Measurements from ENCODE around the gene C1QTNF6. TPM values are rescaled to one million over a fixed set of nuclear protein-coding genes. Genes with fewer than 3 reads are reported as not detected.

The C1QTNF6 gene
- polyA plus RNA-seq, 2 donors: 1.3 to 4.9 TPM

DNA sequence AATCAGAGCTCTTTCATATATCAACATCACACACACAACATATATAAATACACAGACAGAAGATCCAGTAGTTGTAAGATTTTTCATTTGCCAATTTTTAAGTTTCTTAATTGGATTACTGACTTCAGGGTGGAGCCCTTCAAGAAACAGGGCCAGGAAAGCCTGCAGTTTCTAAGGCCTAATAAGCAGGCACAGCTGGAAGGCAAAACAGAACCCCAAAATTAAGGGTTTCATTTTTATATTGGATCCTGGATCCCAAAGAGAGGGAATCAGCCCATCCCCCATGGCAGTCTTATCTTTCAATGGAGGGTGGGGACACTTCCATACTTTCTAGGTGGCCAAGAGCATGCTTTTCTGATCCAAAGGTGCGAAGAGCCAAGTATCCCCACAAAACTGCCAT, 4.7 kb upstream of the C1QTNF6 start:
- H3K27ac ChIP-seq (ENCODE audit: low read depth in 2 of 2, low read length in 1 of 2): no peak overlapping the region
- peaks cover 15 to 22% of the 10 kb centered on the region in 2 donors for H3K4me1 ChIP-seq (ENCODE audit: control insufficient read depth in 2 of 2, insufficient read depth in 2 of 2, low read length in 1 of 2)
- no peaks in the 10 kb centered on the region for H3K27me3 ChIP-seq (ENCODE audit: control insufficient read depth in 1 of 2, insufficient read depth in 2 of 2, low read length in 2 of 2)
- no peaks in the 10 kb centered on the region for H3K36me3 ChIP-seq (ENCODE audit: control insufficient read depth in 2 of 2, insufficient read depth in 2 of 2, low read length in 1 of 2)
- no peaks in the 10 kb centered on the region for H3K9me3 ChIP-seq (ENCODE audit: control insufficient read depth in 2 of 2, insufficient read depth in 1 of 2, low read depth in 1 of 2, low read length in 1 of 2)
- 98 to 100% methylated on average over 1 of the region's 1 CpG for WGBS, 2 donors
- H3K4me3 ChIP-seq (ENCODE audit: low read depth in 1 of 2, low read length in 2 of 2): no peak overlapping the region

DNA sequence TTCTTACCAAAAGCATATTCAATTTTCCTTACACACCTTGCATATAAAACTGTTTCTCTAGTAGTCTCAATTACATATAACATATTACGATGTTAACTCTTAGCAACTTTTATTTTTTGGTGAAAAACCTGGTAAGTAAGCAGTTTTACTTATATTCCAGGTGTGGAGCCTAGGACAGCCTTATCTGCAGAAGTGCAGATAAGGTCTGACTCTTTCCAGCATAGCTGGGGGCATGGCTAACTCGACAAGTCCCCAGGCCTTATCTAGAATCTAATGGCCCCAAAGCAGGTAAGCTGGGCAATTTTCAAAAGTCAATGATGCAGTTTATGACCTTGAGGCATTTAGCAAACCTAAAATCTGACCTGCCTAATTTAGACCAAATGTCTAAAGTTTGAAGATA, 4.2 kb upstream of the C1QTNF6 start:
- Histone ChIP-seq H3K27me3 (ENCODE audit: control insufficient read depth in 1 of 2, insufficient read depth in 2 of 2, low read length in 2 of 2) (no peaks in the 10 kb centered on the region), H3K36me3 (ENCODE audit: control insufficient read depth in 2 of 2, insufficient read depth in 2 of 2, low read length in 1 of 2) (no peaks in the 10 kb centered on the region), H3K4me1 (ENCODE audit: control insufficient read depth in 2 of 2, insufficient read depth in 2 of 2, low read length in 1 of 2) (peaks cover 11 to 20% of the 10 kb centered on the region in 2 donors), H3K4me3 (ENCODE audit: low read depth in 1 of 2, low read length in 2 of 2) (no peak overlapping the region), H3K27ac (ENCODE audit: low read depth in 2 of 2, low read length in 1 of 2) (no peak overlapping the region), H3K9me3 (ENCODE audit: control insufficient read depth in 2 of 2, insufficient read depth in 1 of 2, low read depth in 1 of 2, low read length in 1 of 2) (no peaks in the 10 kb centered on the region)
- WGBS, 2 donors: 73 to 94% methylated on average over 2 of the region's 2 CpGs

DNA sequence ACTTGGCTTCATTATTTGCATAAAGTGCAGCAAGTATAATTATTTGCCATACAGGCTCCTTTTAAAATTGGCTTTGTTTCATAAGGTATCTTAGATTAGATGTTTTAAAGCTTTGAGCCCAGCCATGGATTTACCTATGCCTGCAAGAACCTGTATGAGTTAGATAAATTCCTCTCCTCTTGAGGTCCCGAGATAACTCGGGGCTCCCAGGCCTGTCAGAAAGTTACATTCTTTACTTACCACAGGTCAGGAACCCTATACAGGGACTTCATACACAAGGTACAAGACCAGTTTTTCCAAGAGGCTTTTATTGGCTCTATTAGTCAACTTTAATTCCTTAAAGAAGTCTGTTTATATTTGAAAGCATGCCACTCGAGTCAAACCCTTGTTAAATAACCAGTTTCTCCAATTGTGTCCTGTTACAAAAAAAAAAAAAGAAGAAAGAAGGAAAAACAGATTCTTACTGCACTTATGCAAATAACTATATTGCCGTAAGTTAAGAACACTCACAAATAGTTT, 2.3 kb upstream of the C1QTNF6 start:
- no peaks in the 10 kb centered on the region for H3K27me3 ChIP-seq (ENCODE audit: control insufficient read depth in 1 of 2, insufficient read depth in 2 of 2, low read length in 2 of 2)
- H3K9me3 ChIP-seq (ENCODE audit: control insufficient read depth in 2 of 2, insufficient read depth in 1 of 2, low read depth in 1 of 2, low read length in 1 of 2): no peaks in the 10 kb centered on the region
- WGBS, 2 donors: 49 to 52% methylated on average over 4 of the region's 4 CpGs
- no peaks in the 10 kb centered on the region for H3K36me3 ChIP-seq (ENCODE audit: control insufficient read depth in 2 of 2, insufficient read depth in 2 of 2, low read length in 1 of 2)
- H3K27ac ChIP-seq (ENCODE audit: low read depth in 2 of 2, low read length in 1 of 2): no peak overlapping the region
- peaks cover 8 to 12% of the 10 kb centered on the region in 2 donors for H3K4me1 ChIP-seq (ENCODE audit: control insufficient read depth in 2 of 2, insufficient read depth in 2 of 2, low read length in 1 of 2)
- H3K4me3 ChIP-seq (ENCODE audit: low read depth in 1 of 2, low read length in 2 of 2): no peak overlapping the region

DNA sequence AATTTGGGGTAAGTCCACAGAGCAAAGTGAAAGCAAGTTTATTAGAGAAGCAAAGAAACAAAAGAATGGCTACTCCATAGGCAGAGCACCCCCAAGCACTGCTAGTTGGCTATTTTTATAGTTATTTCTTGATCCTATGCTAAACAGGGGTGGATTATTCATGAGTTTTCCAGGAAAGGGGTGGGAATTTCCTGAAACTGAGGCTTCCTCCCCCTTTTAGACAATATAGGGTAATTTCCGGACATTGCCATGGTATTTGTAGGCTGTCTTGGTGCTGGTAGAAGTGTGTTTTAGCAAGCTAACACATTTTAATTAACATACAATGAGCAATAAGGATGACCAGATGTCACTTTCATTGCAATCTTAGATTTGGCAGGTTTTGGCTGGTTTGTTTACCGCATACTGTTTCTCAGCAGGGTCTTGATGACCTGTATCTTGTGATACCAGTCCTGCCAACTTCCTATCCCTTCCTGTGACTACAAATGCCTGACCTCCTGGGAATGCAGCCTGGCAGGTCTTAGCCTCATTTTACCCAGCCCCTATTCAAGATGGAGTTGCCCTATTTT, 937 bp upstream of the C1QTNF6 start:
- no peaks in the 10 kb centered on the region for H3K36me3 ChIP-seq (ENCODE audit: control insufficient read depth in 2 of 2, insufficient read depth in 2 of 2, low read length in 1 of 2)
- peaks cover 8 to 12% of the 10 kb centered on the region in 2 donors for H3K4me1 ChIP-seq (ENCODE audit: control insufficient read depth in 2 of 2, insufficient read depth in 2 of 2, low read length in 1 of 2)
- H3K4me3 ChIP-seq (ENCODE audit: low read depth in 1 of 2, low read length in 2 of 2): no peak overlapping the region
- no peaks in the 10 kb centered on the region for H3K27me3 ChIP-seq (ENCODE audit: control insufficient read depth in 1 of 2, insufficient read depth in 2 of 2, low read length in 2 of 2)
- 38 to 64% methylated on average over 2 of the region's 2 CpGs for WGBS, 2 donors
- peak overlapping the region; percentile 81 to 83 for H3K27ac ChIP-seq (ENCODE audit: low read depth in 2 of 2, low read length in 1 of 2)
- H3K9me3 ChIP-seq (ENCODE audit: control insufficient read depth in 2 of 2, insufficient read depth in 1 of 2, low read depth in 1 of 2, low read length in 1 of 2): no peaks in the 10 kb centered on the region

DNA sequence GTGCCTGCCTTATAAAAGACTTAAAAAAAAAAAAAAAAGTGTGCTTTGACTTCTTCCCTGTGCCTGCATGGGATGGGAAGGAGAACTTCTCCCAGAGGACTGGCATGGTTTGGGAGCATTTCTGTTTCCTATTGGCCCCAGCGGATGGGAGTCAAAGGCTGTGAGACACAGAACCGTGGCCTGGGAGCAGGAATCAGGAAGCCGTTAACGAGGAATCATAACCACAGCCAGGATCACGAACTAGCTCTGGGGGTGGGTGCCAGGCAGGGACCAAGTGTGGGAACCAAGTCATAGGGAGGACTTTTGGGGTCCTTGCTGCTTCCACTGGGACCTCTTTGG, 526 bp downstream of the C1QTNF6 start:
- no peaks in the 10 kb centered on the region for H3K9me3 ChIP-seq (ENCODE audit: control insufficient read depth in 2 of 2, insufficient read depth in 1 of 2, low read depth in 1 of 2, low read length in 1 of 2)
- no peaks in the 10 kb centered on the region for H3K36me3 ChIP-seq (ENCODE audit: control insufficient read depth in 2 of 2, insufficient read depth in 2 of 2, low read length in 1 of 2)
- H3K4me1 ChIP-seq (ENCODE audit: control insufficient read depth in 2 of 2, insufficient read depth in 2 of 2, low read length in 1 of 2): peaks cover 8 to 12% of the 10 kb centered on the region in 2 donors
- no peaks in the 10 kb centered on the region for H3K27me3 ChIP-seq (ENCODE audit: control insufficient read depth in 1 of 2, insufficient read depth in 2 of 2, low read length in 2 of 2)
- peak overlapping the region; percentile 81 to 83 for H3K27ac ChIP-seq (ENCODE audit: low read depth in 2 of 2, low read length in 1 of 2)
- H3K4me3 ChIP-seq (ENCODE audit: low read depth in 1 of 2, low read length in 2 of 2): peak overlapping the region in 1 of 2 donors; percentile 12
- 9 to 30% methylated on average over 5 of the region's 5 CpGs for WGBS, 2 donors

DNA sequence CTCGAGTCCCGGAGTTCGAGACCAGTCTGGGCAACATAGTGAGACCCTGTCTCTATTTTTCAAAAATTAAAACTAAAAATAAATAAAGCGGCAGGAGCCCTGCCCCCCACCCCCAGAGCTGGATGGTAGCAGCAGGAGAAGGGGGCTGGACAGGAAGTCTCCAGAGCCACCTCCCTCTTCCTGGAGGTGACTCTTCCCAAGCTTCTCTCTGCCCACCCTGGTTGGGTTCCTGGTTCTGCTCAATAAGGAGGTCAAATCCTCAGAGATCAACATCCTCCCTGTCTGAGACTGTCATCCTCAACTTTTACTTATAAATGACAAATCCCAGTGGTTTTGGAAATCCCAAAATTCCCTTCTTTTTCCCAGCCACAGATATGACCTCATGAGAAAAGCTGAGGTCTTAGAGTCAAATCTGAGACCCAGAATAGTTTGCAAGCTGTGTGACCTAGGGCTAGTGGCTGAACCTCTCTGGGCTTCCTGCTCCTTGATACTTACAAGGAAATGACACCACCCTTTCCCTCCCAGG, 987 bp downstream of the C1QTNF6 start:
- H3K9me3 ChIP-seq (ENCODE audit: control insufficient read depth in 2 of 2, insufficient read depth in 1 of 2, low read depth in 1 of 2, low read length in 1 of 2): no peaks in the 10 kb centered on the region
- H3K27me3 ChIP-seq (ENCODE audit: control insufficient read depth in 1 of 2, insufficient read depth in 2 of 2, low read length in 2 of 2): no peaks in the 10 kb centered on the region
- H3K36me3 ChIP-seq (ENCODE audit: control insufficient read depth in 2 of 2, insufficient read depth in 2 of 2, low read length in 1 of 2): no peaks in the 10 kb centered on the region
- WGBS, 2 donors: 54 to 79% methylated on average over 4 of the region's 4 CpGs
- peak overlapping the region; percentile 21 to 34 for H3K27ac ChIP-seq (ENCODE audit: low read depth in 2 of 2, low read length in 1 of 2)
- H3K4me3 ChIP-seq (ENCODE audit: low read depth in 1 of 2, low read length in 2 of 2): no peak overlapping the region
- peaks cover 8 to 12% of the 10 kb centered on the region in 2 donors for H3K4me1 ChIP-seq (ENCODE audit: control insufficient read depth in 2 of 2, insufficient read depth in 2 of 2, low read length in 1 of 2)

DNA sequence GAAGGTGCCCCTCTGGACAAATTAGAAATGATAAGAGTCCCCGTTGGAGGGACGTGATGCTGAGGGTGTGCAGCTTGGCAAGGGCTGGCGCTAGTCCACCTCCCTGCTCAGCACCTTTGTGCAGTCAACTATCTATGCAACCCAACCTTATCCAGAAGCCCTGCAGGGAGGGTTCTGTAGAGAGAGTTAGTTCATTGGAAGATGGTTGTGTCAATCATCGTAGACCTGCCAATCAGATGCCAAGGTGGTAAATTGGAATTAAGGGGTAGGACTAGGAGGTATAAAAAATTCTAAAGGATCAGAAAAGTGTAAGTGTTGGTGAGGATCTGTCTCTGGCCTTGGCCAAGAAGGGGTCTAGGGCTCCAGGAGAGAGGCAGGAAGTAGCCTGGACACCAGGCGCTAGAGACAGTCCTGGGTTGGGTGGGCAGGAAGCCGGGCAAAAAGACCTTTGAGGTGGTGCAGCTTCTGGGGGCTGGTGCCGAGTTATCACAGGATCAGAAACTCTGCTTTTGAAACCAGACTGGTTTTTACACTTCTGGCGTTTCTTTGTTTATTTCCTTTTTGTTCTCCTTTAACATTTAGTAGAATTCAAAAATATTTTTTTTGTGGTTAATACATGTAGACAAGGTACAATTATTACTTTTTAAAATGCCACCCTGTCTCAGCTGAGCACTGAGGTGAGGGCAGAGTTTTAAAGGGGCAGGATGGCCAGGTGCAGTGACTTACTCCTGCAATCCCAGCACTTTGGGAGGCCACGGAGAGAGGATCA, 1.6 kb downstream of the C1QTNF6 start:
- Histone ChIP-seq H3K27ac (ENCODE audit: low read depth in 2 of 2, low read length in 1 of 2) (peak overlapping the region; percentile 21 to 34), H3K9me3 (ENCODE audit: control insufficient read depth in 2 of 2, insufficient read depth in 1 of 2, low read depth in 1 of 2, low read length in 1 of 2) (no peaks in the 10 kb centered on the region), H3K27me3 (ENCODE audit: control insufficient read depth in 1 of 2, insufficient read depth in 2 of 2, low read length in 2 of 2) (no peaks in the 10 kb centered on the region), H3K4me1 (ENCODE audit: control insufficient read depth in 2 of 2, insufficient read depth in 2 of 2, low read length in 1 of 2) (peaks cover 8 to 12% of the 10 kb centered on the region in 2 donors), H3K36me3 (ENCODE audit: control insufficient read depth in 2 of 2, insufficient read depth in 2 of 2, low read length in 1 of 2) (no peaks in the 10 kb centered on the region), H3K4me3 (ENCODE audit: low read depth in 1 of 2, low read length in 2 of 2) (no peak overlapping the region)
- WGBS, 2 donors: 65 to 71% methylated on average over 9 of the region's 9 CpGs

DNA sequence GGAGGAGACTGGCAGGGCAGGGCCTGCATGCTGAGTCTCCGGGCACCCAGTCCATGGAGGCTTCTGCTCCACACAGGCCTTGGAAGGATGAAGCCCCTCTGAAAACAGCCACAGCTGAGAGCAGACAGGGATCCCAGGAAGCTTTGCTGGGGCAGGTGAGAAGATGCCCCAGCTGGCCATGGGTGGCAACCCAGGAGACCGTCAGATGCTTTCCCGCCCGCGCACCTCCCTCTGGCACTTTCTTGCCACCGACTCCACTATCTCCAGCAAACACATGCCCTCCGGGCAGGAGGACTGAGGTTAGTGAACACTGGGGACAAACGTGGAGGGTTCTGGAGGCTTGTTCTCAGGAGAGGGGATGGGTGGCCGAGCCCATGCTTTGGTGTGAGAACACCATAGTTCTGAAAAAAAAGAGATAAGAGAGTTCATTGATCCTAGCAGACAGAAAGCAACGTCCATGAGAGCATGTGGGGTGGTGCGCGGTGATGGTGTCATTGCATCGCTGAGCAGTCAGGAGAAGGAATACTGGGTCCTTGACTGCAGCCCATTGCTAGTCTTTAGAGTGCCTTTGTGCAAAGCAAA, 2.3 kb downstream of the C1QTNF6 start:
- H3K27me3 ChIP-seq (ENCODE audit: control insufficient read depth in 1 of 2, insufficient read depth in 2 of 2, low read length in 2 of 2): no peaks in the 10 kb centered on the region
- 71 to 82% methylated on average over 13 of the region's 13 CpGs for WGBS, 2 donors
- no peak overlapping the region for H3K4me3 ChIP-seq (ENCODE audit: low read depth in 1 of 2, low read length in 2 of 2)
- no peaks in the 10 kb centered on the region for H3K9me3 ChIP-seq (ENCODE audit: control insufficient read depth in 2 of 2, insufficient read depth in 1 of 2, low read depth in 1 of 2, low read length in 1 of 2)
- peaks cover 8 to 12% of the 10 kb centered on the region in 2 donors for H3K4me1 ChIP-seq (ENCODE audit: control insufficient read depth in 2 of 2, insufficient read depth in 2 of 2, low read length in 1 of 2)
- no peak overlapping the region for H3K27ac ChIP-seq (ENCODE audit: low read depth in 2 of 2, low read length in 1 of 2)
- H3K36me3 ChIP-seq (ENCODE audit: control insufficient read depth in 2 of 2, insufficient read depth in 2 of 2, low read length in 1 of 2): no peaks in the 10 kb centered on the region

DNA sequence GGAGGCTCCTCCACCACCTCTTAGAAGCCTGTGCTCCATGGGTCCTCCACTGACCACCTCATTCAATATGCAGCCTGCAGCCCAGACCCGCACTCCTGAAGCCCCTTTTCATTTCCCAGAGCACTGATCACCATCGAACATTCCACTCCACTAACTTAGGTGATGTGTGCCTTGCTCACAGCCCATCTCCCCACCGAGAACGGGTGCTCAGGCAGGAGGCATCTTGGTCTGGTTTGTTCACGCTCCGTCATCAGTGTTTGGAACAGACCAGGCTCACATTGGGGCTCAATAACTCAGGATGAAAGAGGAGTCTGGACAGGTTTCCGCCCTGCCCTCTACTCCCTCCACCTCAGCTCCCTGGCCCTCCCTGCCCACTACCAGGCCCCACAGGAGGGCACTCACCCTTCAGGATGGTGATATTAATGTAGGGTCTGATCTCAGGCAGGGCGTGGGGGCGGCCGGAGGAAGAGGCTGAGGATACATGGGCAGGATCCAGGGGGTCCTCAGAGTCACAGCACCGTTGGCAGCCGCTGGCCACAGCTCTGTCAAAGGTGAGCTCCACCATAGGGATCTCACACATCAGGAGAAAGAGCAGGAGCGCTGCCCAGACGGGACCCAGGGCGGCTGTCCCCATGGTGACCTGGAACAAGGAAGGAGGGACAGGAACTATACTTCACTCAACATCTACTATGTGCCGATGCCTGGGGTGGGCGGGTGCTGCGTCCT, 3.1 kb downstream of the C1QTNF6 start:
- Histone ChIP-seq H3K27ac (ENCODE audit: low read depth in 2 of 2, low read length in 1 of 2) (no peak overlapping the region), H3K27me3 (ENCODE audit: control insufficient read depth in 1 of 2, insufficient read depth in 2 of 2, low read length in 2 of 2) (no peaks in the 10 kb centered on the region), H3K4me3 (ENCODE audit: low read depth in 1 of 2, low read length in 2 of 2) (no peak overlapping the region), H3K36me3 (ENCODE audit: control insufficient read depth in 2 of 2, insufficient read depth in 2 of 2, low read length in 1 of 2) (peaks cover 0 to 3% of the 10 kb centered on the region in 2 donors), H3K4me1 (ENCODE audit: control insufficient read depth in 2 of 2, insufficient read depth in 2 of 2, low read length in 1 of 2) (peaks cover 8 to 12% of the 10 kb centered on the region in 2 donors), H3K9me3 (ENCODE audit: control insufficient read depth in 2 of 2, insufficient read depth in 1 of 2, low read depth in 1 of 2, low read length in 1 of 2) (no peaks in the 10 kb centered on the region)
- 91 to 94% methylated on average over 18 of the region's 18 CpGs for whole genome bisulfite sequencing, 2 donors
